ENCODE data around the gene ENOSF1.

DNA sequence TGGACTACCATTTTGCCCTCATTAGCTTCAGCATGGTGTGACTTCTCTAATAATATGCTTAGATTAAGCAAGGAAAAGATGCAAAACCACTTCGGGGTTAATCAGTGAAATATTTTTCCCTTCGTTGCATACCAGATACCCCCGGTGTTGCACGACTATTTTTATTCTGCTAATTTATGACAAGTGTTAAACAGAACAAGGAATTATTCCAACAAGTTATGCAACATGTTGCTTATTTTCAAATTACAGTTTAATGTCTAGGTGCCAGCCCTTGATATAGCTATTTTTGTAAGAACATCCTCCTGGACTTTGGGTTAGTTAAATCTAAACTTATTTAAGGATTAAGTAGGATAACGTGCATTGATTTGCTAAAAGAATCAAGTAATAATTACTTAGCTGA is 38.7 kb downstream of the ENOSF1 start:
- TF ChIP-seq, protein P1, sequence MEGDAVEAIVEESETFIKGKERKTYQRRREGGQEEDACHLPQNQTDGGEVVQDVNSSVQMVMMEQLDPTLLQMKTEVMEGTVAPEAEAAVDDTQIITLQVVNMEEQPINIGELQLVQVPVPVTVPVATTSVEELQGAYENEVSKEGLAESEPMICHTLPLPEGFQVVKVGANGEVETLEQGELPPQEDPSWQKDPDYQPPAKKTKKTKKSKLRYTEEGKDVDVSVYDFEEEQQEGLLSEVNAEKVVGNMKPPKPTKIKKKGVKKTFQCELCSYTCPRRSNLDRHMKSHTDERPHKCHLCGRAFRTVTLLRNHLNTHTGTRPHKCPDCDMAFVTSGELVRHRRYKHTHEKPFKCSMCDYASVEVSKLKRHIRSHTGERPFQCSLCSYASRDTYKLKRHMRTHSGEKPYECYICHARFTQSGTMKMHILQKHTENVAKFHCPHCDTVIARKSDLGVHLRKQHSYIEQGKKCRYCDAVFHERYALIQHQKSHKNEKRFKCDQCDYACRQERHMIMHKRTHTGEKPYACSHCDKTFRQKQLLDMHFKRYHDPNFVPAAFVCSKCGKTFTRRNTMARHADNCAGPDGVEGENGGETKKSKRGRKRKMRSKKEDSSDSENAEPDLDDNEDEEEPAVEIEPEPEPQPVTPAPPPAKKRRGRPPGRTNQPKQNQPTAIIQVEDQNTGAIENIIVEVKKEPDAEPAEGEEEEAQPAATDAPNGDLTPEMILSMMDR (IDR thresholded peaks at IDR 0.05) = no peak
- TF ChIP-seq POLR2A (IDR thresholded peaks at IDR 0.05) = no peak

Data from thyroid gland (tissue), 4 donors.